ENCODE results near the gene LCP2.

Gene LCP2

DNA sequence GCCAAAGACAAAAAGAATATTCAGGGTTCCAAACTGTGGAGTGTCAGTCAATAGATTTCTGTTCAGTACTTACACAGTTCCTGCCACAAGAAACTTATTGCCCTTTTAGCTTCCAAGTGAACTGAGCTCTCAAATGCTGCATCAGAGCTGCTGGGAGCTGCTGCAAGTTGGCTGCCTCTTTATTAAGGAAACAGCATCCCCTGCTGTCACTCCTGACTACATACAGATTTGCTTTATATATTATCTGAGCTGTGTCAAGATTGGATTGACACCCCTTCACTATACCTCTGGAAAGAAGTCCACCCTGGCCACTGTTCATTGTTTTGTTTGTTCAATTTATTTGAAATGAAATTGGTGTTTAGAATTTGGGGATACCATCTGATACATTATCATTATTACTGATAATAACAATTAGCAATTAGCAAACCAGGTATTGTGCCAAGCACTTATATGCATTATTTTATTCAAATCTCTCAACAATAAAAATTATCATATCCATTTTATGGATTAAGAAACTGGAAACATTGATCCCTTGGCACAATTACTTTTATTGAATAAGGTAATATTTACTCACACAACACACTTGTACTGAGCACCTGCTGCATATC is 81.2 kb downstream of the LCP2 start:
- no peak for DNase-seq (ENCODE audit: low read depth)

DNA sequence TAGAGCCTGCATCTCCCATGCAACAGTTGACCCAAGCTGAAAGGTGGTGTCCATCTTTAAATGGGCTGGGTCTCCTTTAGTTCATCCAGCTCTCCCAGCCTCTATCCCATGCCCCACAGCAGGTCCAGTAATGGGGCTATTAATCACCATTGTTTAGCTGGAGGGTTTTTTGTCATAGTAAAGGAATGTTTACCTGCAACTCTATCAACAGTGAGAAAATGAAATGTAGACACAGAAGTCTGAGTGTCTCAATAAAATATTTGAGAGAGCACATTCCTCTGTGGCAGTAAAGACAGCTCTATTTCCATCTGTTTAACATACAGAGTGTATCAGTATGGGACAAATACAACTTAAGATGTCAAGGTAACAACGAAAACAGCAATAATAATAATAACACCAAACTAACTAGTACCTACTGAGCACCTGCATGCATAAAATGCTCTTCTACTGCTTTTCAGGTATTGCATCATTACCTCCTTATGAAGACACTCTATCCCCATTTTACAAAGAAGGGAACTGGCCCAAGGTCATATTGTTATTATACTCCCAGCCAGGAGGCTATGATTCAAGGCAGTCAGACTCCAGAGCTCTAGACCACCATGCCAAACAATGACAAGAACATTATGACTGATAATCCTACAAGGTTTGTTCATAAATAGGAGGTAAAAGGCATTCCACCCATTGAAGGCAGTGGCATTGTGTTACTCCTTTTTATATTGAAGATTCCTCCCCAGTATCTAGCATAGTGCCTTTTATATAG is 85.8 kb downstream of the LCP2 start:
- no peak for DNase-seq (ENCODE audit: low read depth)

DNA sequence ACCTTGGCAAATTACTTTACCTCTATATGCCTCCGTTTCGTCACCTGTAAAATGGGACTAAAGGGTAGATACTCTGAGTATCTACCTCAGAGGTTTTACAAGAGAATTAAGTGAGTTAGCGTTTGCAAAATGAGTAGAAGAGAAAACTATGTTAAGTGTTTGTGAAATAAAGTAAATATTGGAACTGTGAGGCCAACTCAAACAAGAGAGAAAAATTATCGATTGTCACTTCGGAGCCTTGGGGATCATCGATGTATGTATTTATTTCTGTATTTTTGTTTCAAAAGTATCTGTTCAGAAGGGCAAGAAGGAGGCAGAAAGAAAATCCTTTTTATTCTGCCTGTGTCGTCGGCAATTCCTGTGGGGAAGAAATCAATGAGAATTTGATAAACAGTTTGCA is 90.6 kb downstream of the LCP2 start:
- no peak for DNase-seq (ENCODE audit: low read depth)

DNA sequence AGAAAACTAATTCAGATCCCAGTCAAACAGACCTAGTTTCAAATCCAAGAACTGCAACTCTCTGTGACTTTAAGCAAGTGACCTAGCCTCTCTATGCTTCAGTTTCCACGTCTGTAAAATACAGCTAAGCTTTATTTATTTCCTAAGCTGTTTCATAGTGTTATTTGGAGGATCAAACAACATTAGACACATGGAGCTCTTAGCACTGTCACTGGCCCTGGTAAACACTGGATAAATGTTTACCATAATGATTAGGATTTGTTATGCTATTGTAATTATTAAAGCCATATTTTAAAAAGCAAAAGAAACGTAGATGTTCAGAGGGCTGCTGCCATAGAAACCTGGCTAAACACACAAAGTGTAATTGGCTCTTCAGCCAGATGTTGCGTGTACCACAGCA is 91.4 kb downstream of the LCP2 start:
- no peak for DNase-seq (ENCODE audit: low read depth)

DNA sequence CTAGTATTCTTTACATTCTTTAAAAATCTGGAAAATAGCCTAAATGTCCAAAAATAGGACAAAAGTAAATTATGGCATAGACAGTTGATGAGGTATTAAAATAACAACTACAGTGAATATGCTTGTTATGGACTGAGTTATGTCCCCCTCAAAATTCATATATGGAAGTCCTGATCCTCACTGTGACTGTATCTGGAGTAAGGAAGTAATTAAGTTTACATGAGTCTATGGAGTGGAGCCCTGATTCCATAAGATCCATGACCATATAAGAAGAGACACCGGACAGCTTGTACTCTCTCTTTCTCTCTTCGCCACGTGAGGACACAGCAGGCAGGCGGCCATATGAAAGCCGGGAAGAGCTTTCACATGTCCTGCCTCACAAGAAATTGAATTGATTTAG is 93.4 kb downstream of the LCP2 start:
- no peak for DNase-seq (ENCODE audit: low read depth)

GRCh38 chr5:170202117-170202516 is 95.5 kb downstream of the LCP2 start:
- no peak for DNase-seq (ENCODE audit: low read depth)

- no peak for DNase-seq (ENCODE audit: low read depth)
These were observed 96.3 kb downstream of the LCP2 start for GRCh38 chr5:170201311-170201710.

GRCh38 chr5:170200876-170201275 is 96.7 kb downstream of the LCP2 start:
- DNase-seq (ENCODE audit: low read depth) = no peak

All from stimulated activated CD8-positive, alpha-beta memory T cell treated with anti-CD3 and anti-CD28 coated beads, Interleukin-4, amount 100 ng/mL, for 24 hours (primary cell).